Activated CD4-positive, alpha-beta memory T cell treated with anti-CD3 and anti-CD28 coated beads for 36 hours (primary cell): Measurements from ENCODE around the gene RUSF1. TPM values are rescaled to one million over a fixed set of nuclear protein-coding genes. Genes with fewer than 3 reads are reported as not detected.

ENCODE experiments used
- CTCF ChIA-PET: fragments of 350-600 bp; sonication (Branson Sonifier 250); formaldehyde crosslinking; loops from one replicate; lab custom pipeline; 2021; ENCODE audit warnings: antibody characterized with exemption, inconsistent platforms; lab: Charles Lee
- POLR2A ChIA-PET: fragments of 350-600 bp; sonication (Branson Sonifier 250); formaldehyde crosslinking; loops from one replicate; lab custom pipeline; 2021; ENCODE audit warnings: antibody characterized with exemption; lab: Charles Lee
- DNase-seq: peaks from one replicate; pipeline ENCODE4 v3.0.0-alpha.2; 2020
- H3K27ac Mint-ChIP-seq: one replicate; pipeline ENCODE4 v1.8.0; 2021; ENCODE audit warnings: mixed read lengths
- H3K27me3 Mint-ChIP-seq: one replicate; pipeline ENCODE4 v1.8.0; 2021; ENCODE audit warnings: mixed read lengths
- H3K36me3 Mint-ChIP-seq: one replicate; pipeline ENCODE4 v1.8.0; 2021; ENCODE audit warnings: mixed read lengths
- H3K4me1 Mint-ChIP-seq: one replicate; pipeline ENCODE4 v1.8.0; 2021; ENCODE audit warnings: low read depth, mixed read lengths
- H3K4me3 Mint-ChIP-seq: one replicate; pipeline ENCODE4 v1.8.0; 2021; ENCODE audit warnings: mild to moderate bottlenecking, mixed read lengths
- H3K9me3 Mint-ChIP-seq: one replicate; pipeline ENCODE4 v1.8.0; 2021; ENCODE audit warnings: mixed read lengths
- intact Hi-C: fragments of 100-400 bp; cut with micrococcal nuclease; formaldehyde crosslinking; loops from one replicate; pipeline ENCODE4 v1.15.1; 2023
- total RNA-seq, 2 experiments: library from RNA; stranded (reverse); gene quantifications; one replicate each; pipeline ENCODE4 v1.2.3, GENCODE V29; 2021

The RUSF1 gene
- total RNA-seq, 2 experiments from 2014 or later: 40.9 to 41.2 TPM

DNA sequence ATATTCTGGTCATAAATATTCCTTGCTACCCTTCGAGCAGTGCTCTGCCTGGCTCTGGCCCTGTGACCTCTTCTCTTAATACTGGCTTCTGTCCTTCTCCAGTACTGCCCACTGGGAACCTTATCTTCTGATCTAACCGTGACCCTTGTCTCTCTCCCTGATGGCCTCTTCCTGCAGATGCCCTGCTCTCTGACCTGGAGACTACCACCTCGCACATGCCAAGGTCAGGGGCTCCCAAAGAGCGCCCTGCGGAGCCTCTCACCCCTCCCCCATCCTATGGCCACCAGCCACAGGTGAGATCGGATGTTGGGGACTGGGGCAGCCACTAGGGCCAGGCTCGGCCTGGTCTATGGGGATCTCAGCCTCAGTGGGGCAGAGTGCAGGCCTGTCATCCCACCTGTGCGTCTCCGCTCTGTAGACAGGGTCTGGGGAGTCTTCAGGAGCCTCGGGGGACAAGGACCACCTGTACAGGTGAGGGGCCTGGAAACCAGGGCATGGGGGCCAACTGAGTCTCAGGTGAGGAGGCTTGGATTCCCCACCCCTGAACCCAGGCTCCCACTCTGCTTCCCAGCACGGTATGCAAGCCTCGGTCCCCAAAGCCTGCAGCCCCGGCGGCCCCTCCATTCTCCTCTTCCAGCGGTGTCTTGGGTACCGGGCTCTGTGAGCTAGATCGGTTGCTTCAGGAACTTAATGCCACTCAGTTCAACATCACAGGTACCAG lies 34.8 kb downstream of the RUSF1 start:
- no peak for DNase-seq
- intact Hi-C loops: no loop called here
- ChIA-PET POLR2A (no interaction called here), CTCF (interaction anchor here (0.6 to 1.0 kb wide), 2 partner anchors 13 to 18 kb away, joined by 3 read pairs; no protein-coding TSS in a partner anchor)
- H3K9me3 Mint-ChIP-seq: no peaks in the 10 kb centered on the region
- H3K36me3 Mint-ChIP-seq: no peaks in the 10 kb centered on the region
- no peak overlapping the region for H3K27ac Mint-ChIP-seq
- H3K4me1 Mint-ChIP-seq: peaks cover 18% of the 10 kb centered on the region
- H3K4me3 Mint-ChIP-seq: no peak overlapping the region
- peaks cover 19% of the 10 kb centered on the region for H3K27me3 Mint-ChIP-seq

DNA sequence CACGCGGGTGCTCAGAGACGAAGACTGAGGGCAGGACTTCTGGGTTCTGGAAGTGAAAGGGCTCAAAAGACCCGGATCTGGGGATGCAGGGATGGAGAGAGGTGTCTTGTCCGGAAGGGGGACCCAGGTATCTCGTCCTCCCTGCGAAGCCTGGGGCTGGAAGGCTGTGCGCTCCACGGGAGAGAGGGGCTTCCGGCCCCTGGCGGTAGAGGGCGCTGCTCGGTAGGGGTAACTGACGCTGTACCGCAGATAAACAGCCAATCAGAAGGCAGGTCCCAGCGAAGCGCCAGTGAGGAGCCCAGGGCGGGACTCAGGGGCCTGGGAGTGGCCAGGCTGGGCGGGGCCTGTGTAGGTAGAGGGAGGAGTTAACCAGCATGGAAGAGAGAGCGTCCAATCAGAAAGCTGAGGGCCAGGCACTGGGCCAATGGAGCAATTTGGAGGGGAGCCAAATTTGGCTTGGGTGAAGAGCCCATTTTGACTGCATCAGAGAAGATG lies 35.4 kb downstream of the RUSF1 start:
- Mint-ChIP-seq H3K27me3 (peaks cover 19% of the 10 kb centered on the region), H3K36me3 (no peaks in the 10 kb centered on the region), H3K4me1 (peaks cover 12% of the 10 kb centered on the region), H3K4me3 (peak overlapping the region; percentile 41), H3K9me3 (no peaks in the 10 kb centered on the region), H3K27ac (no peak overlapping the region)
- peak; percentile 67 for DNase-seq
- ChIA-PET POLR2A (no interaction called here), CTCF (interaction anchor here (0.6 to 1.0 kb wide), 2 partner anchors 12 to 19 kb away, joined by 3 read pairs; no protein-coding TSS in a partner anchor)
- intact Hi-C loops: no loop called here

DNA sequence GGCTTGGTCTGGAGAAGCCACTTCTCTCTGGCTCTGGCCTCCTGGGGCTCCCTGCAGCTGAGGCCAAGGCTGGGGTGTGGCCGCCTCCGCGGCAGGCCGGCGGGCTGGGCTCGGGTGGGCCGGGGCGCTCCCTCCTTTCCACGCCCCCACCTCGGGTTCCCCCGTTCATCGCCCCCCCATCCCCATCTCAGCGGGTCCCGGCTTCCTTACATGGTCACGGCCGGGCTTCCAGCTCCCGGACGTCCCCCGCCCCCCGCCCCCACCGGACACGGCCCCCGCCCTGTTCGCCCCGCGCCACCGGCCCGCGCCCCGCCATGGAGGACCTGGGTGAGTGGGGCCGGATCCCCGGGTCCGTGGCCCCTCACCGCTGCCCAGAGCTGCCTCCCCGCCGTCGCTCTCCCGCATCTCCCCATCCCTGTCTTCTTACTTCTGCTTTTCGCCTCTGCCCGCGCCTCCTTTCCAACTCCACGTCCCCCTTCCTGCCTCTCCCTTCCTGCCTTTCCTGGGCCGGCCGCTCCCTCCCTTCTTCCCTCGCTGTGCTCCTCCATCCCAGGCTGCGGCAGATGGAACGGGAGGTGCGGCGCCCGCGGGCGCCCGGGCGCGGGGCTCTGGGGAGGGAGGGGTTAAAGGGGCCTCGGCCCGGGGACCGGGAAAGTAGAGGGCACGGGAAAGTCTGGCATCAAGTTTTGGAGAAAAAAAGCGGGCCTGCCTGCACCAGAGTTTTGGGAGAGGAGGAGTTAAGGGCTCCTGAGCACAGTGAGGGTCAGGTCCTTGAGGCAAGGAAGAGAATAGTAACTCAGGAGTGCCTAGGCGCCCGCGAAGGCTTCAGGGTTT lies 36.1 kb downstream of the RUSF1 start, which contains the start of gene TGFB1I1:
TGFB1I1 (plus strand) TSS at position 278 of the 834 bp plus-strand sequence; CDS start at position 315, 37 bp downstream.
- H3K27me3 Mint-ChIP-seq: peaks cover 19% of the 10 kb centered on the region
- ChIA-PET CTCF (interaction anchor here (1.0 kb wide), 1 partner anchor 12 kb away, joined by 3 read pairs; no protein-coding TSS in a partner anchor), POLR2A (no interaction called here)
- H3K27ac Mint-ChIP-seq: no peak within 1 kb of the TSS
- H3K36me3 Mint-ChIP-seq: no peaks in the 10 kb centered on the region
- peak within 1 kb of the TSS; percentile 41 for H3K4me3 Mint-ChIP-seq
- intact Hi-C loops: no loop called here
- no peak for DNase-seq
- no peaks in the 10 kb centered on the region for H3K9me3 Mint-ChIP-seq
- H3K4me1 Mint-ChIP-seq: peaks cover 12% of the 10 kb centered on the region

DNA sequence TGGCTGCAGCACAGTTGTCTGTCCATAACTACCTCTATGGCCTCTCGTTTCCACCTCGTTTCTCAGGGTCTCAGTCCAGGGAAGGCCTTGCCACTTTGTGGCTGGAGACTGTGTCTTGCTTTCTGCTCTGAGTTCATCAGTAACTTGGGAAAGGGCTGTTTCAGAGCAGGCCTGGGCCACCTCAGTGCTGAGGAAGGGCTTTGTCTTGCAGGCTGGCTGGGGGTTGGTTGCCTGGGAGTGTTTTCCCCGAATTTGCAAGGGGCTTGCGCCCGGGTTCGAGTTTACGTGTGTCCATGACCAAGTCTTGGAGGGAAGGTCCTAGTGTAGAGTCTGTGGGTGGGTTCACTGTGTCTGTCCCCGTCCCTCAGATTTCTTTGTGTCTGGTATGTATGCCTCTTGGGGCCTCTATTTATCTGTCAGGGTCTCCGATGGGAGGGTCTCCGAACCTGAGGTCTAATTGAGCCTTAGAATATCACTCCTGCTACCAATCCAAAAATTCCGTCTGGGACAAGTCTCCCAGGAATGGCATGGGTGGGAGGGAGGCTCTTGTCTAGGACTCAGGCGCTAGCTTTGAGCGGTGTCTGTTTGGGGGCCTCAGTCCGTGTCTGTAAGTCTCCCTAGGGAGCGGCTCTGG lies 36.8 kb downstream of the RUSF1 start:
- no peak for DNase-seq
- H3K27ac Mint-ChIP-seq: no peak overlapping the region
- POLR2A ChIA-PET: no interaction called here

DNA sequence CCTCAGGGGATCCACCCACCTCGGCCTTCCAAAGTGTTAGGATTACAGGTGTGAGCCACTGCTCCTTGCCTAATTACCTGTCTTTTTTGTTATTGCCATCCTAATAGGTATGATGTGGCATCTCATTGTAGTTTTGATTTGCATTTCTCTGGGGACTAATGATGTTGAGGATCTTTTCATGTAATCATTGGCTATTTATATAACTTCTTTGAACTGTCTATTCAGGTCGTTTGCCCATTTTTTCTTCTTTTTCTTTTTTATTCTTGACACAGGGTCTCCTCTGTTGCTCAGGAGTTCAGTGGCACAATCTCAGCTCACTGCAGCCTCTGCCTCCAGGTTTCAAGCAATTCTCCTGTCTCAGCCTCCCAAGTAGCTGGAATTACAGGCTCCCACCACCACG lies 37.6 kb downstream of the RUSF1 start:
- no peak overlapping the region for H3K27ac Mint-ChIP-seq
- H3K4me1 Mint-ChIP-seq: peaks cover 7% of the 10 kb centered on the region
- DNase-seq: no peak
- ChIA-PET CTCF (interaction anchor here (3.3 kb wide), 1 partner anchor 10 kb away, joined by 15 read pairs; the partner anchor contains the start of gene ARMC5), POLR2A (no interaction called here)
- intact Hi-C loops: no loop called here
- H3K9me3 Mint-ChIP-seq: no peaks in the 10 kb centered on the region
- no peak overlapping the region for H3K4me3 Mint-ChIP-seq
- peaks cover 19% of the 10 kb centered on the region for H3K27me3 Mint-ChIP-seq
- peaks cover under 1% of the 10 kb centered on the region for H3K36me3 Mint-ChIP-seq

More for the DNA sequence above, 36.8 kb downstream of the RUSF1 start:
- CTCF ChIA-PET: interaction anchor here (3.3 kb wide), 1 partner anchor 11 kb away, joined by 15 read pairs; the partner anchor contains the start of gene ARMC5
- Mint-ChIP-seq H3K4me1 (peaks cover 11% of the 10 kb centered on the region), H3K27me3 (peaks cover 19% of the 10 kb centered on the region), H3K4me3 (no peak overlapping the region), H3K9me3 (no peaks in the 10 kb centered on the region), H3K36me3 (no peaks in the 10 kb centered on the region)
- intact Hi-C loops: no loop called here

DNA sequence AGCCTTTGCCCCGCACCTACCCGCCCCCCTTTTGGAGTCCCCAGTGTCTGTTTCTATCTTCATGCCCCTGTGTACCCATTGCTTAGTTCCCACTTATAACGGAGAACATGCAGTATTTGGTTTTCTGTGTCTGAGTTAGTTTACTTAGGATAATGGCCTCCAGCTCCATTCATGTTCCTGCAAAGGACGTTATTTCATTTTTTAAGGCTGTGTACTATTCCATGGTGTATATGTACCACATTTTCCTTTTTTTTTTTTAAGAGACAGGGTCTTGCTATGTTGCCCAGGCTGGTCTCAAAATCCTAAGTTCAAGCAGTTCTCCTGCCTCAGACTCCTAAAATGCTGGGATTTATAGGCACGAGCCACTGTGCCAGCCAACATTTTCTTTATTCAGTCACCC lies 40.3 kb downstream of the RUSF1 start:
- CTCF ChIA-PET: no interaction called here
- peaks cover 13% of the 10 kb centered on the region for H3K27me3 Mint-ChIP-seq

DNA sequence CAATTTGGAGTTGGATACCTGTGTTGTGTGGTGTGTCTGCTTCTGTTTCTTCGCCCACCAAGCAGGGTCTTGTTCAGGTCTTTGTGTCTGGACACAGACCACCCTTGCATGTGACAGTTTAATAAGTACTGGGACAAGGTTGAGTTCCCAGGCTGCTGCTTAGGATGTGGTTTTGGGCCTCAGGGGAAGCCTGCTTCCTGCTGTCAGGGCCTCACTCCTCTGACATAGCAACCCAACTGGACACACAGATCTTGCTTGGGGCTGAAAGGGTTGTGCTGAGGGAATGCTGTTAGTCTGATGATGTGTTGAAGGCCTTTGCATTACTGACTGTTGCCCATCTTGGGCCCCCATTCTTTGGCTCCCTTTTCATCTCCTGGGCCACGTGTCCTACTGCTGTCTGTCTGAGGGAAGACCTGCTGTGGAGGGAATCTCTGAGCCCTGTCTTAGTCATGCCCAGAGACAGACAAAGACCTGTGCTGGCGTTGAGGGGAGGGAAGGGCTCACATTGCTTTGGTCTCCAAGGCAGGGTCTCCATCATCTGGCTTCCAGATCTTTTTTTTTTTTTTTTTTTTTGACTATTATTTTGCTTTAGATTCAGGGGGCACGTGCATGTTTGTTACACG lies 40.9 kb downstream of the RUSF1 start:
- DNase-seq: no peak
- ChIA-PET POLR2A (no interaction called here), CTCF (no interaction called here)
- intact Hi-C loops: no loop called here
- H3K27me3 Mint-ChIP-seq: peaks cover 8% of the 10 kb centered on the region
- H3K36me3 Mint-ChIP-seq: peaks cover 5% of the 10 kb centered on the region
- H3K9me3 Mint-ChIP-seq: no peaks in the 10 kb centered on the region
- peaks cover 7% of the 10 kb centered on the region for H3K4me1 Mint-ChIP-seq
- H3K27ac Mint-ChIP-seq: no peak overlapping the region
- no peak overlapping the region for H3K4me3 Mint-ChIP-seq

More for the DNA sequence above, 40.3 kb downstream of the RUSF1 start:
- POLR2A ChIA-PET: no interaction called here
- Mint-ChIP-seq H3K4me3 (no peak overlapping the region), H3K4me1 (peaks cover 7% of the 10 kb centered on the region), H3K9me3 (no peaks in the 10 kb centered on the region), H3K36me3 (peaks cover 5% of the 10 kb centered on the region), H3K27ac (no peak overlapping the region)
- intact Hi-C loops: no loop called here
- DNase-seq: no peak

DNA sequence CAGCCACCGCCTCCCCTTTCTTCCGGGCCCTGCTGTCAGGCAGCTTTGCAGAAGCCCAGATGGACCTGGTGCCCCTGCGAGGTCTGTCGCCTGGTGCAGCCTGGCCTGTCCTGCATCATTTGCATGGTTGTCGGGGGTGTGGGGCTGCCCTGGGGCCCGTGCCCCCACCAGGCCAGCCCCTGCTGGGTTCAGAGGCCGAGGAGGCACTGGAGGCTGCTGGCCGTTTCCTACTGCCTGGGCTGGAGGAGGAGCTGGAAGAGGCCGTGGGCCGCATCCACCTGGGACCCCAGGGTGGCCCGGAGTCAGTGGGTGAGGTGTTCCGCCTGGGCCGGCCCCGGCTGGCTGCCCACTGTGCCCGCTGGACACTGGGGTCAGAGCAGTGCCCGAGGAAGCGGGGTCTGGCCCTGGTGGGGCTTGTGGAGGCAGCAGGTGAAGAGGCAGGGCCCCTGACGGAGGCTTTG lies 41.8 kb downstream of the RUSF1 start:
- intact Hi-C loops: no loop called here
- POLR2A ChIA-PET: no interaction called here

DNA sequence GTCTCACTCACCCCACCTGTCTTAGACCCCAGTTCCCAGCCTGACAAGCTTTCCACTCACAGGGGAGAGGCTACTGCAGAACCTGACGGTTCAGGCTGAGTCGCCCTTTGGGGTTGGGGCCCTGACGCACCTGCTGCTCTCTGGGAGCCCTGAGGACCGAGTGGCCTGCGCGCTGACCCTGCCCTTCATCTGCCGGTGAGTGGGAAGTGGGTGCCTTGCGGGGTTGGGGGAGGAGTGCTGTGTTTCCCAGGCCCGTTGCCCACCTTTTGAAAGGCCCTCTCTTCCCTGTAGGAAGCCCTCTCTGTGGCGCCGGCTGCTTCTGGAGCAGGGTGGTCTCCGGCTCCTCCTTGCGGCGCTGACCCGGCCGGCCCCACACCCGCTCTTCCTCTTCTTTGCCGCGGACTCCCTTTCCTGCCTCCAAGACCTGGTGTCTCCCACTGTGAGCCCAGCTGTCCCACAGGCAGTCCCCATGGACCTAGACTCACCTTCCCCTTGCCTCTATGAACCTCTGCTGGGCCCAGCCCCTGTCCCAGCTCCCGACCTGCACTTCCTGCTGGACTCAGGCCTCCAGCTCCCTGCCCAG lies 42.3 kb downstream of the RUSF1 start:
- Mint-ChIP-seq H3K27me3 (peaks cover 1% of the 10 kb centered on the region), H3K4me3 (no peak overlapping the region), H3K4me1 (peaks cover 11% of the 10 kb centered on the region), H3K27ac (no peak overlapping the region), H3K9me3 (no peaks in the 10 kb centered on the region), H3K36me3 (peaks cover 5% of the 10 kb centered on the region)
- no peak for DNase-seq
- CTCF ChIA-PET: no interaction called here
- POLR2A ChIA-PET: no interaction called here
- intact Hi-C loops: no loop called here

More for the DNA sequence above, 41.8 kb downstream of the RUSF1 start:
- no peak for DNase-seq
- H3K36me3 Mint-ChIP-seq: peaks cover 5% of the 10 kb centered on the region
- CTCF ChIA-PET: no interaction called here
- H3K27me3 Mint-ChIP-seq: peaks cover 6% of the 10 kb centered on the region
- H3K4me3 Mint-ChIP-seq: no peak overlapping the region
- H3K4me1 Mint-ChIP-seq: peaks cover 7% of the 10 kb centered on the region
- H3K9me3 Mint-ChIP-seq: no peaks in the 10 kb centered on the region
- no peak overlapping the region for H3K27ac Mint-ChIP-seq

DNA sequence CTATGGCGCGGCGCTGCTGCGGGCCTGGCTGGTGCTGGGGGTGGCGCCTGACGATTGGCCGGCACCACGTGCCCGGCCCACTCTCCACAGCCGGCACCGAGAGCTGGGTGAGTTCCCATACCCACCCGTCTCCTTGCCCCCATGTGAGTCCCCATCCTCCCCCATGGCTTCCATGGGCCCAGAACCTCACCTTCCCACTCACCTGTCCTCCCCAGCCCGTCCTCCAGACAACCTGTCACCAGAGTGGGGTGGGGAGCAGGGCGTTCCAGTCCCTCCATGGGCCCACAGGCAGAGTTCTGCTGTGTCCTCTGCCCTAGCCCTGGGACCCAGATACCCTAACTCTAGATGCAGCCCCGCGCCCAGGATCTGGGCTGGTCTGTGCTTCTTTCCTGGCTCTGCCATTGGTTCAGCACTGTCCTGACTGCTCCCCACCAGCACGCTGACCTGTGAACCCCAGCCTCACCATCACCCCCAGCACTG lies 43.4 kb downstream of the RUSF1 start:
- ChIA-PET CTCF (no interaction called here), POLR2A (no interaction called here)
- Mint-ChIP-seq H3K27me3 (no peaks in the 10 kb centered on the region), H3K27ac (no peak overlapping the region), H3K9me3 (no peaks in the 10 kb centered on the region), H3K4me3 (no peak overlapping the region), H3K4me1 (peaks cover 19% of the 10 kb centered on the region), H3K36me3 (peaks cover 5% of the 10 kb centered on the region)
- intact Hi-C loops: no loop called here
- no peak for DNase-seq

DNA sequence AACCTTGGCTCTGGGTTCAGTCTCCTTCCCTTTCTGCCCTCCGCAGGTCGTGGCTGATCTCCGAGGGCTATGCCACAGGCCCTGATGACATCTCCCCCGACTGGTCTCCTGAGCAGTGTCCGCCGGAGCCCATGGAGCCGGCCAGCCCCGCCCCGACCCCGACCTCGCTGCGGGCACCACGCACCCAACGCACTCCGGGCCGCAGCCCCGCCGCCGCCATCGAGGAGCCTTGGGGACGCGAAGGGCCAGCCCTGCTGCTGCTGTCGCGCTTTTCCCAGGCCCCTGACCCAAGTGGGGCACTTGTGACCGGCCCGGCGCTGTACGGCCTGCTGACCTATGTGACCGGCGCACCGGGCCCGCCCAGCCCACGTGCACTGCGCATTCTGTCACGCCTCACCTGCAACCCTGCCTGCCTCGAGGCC lies 43.8 kb downstream of the RUSF1 start:
- Mint-ChIP-seq H3K4me3 (no peak overlapping the region), H3K27me3 (no peaks in the 10 kb centered on the region), H3K36me3 (peaks cover 5% of the 10 kb centered on the region), H3K4me1 (peaks cover 20% of the 10 kb centered on the region), H3K9me3 (no peaks in the 10 kb centered on the region), H3K27ac (no peak overlapping the region)
- intact Hi-C loops: no loop called here
- CTCF ChIA-PET: no interaction called here
- no peak for DNase-seq
- POLR2A ChIA-PET: no interaction called here
